Loucy (cell line): ENCODE data around the gene DAD1.

Experiments
- CTCF ChIP-seq: fragments of 200-600 bp; sonication (generic); conservative IDR thresholded peaks from 2 replicates; pipeline ENCODE4 v1.5.1; 2014; ENCODE audit warnings: mild to moderate bottlenecking, antibody characterized with exemption, low read length
- EZH2phosphoT487 ChIP-seq: fragments of 200-600 bp; IDR thresholded peaks from 2 replicates; pipeline ENCODE4 v1.6.1; 2018; ENCODE audit warnings: antibody characterized with exemption, mild to moderate bottlenecking, moderate library complexity, borderline replicate concordance

- TF ChIP-seq CTCF: no peak
- no peak for TF ChIP-seq EZH2phosphoT487
Measured at GRCh38 chr14:22563987-22564386, 25.0 kb downstream of the DAD1 start.
